CD4-positive, alpha-beta T cell (primary cell): ENCODE measurements around the gene PLCL1. TPM values are rescaled to one million over a fixed set of nuclear protein-coding genes. Genes with fewer than 3 reads are reported as not detected.

ENCODE experiments used
- ATAC-seq: fragments of 200-7000 bp; cut with Tn5 transposase; one replicate; pipeline ENCODE4 v1.10.0; 2022; ENCODE audit warnings: mild to moderate bottlenecking; ENCODE audit not compliant: poor library complexity
- CTCF ChIA-PET: fragments of 350-600 bp; sonication (Branson Sonifier 250); formaldehyde crosslinking; loops from one replicate; lab custom pipeline; 2021; ENCODE audit warnings: antibody characterized with exemption, inconsistent platforms; lab: Charles Lee
- POLR2A ChIA-PET: fragments of 350-600 bp; sonication (Branson Sonifier 250); formaldehyde crosslinking; loops from one replicate; lab custom pipeline; 2021; ENCODE audit warnings: antibody characterized with exemption, inconsistent platforms; lab: Charles Lee
- DNase-seq, 14 experiments: peaks; one replicate each; pipeline ENCODE4 v3.0.0-alpha.2; 2013 to 2020; ENCODE audit warnings: mixed read lengths in 2 of 14
- H3K27ac ChIP-seq, 2 donors: one replicate each; pipeline versions ENCODE4 v1.5.1 to v1.7.0; 2013; ENCODE audit warnings: low read length in 2 of 2, low read depth in 1 of 2, mild to moderate bottlenecking in 1 of 2
- H3K27me3 ChIP-seq, 2 experiments: 1 replicate in 1 of 2; 2 replicates in 1 of 2; pipeline versions ENCODE4 v1.6.1 to v1.7.0; 2013; ENCODE audit warnings: low read length in 2 of 2, control low read depth in 1 of 2, mild to moderate bottlenecking in 1 of 2, moderate library complexity in 1 of 2; ENCODE audit not compliant: insufficient read depth in 2 of 2, control insufficient read depth in 1 of 2
- H3K36me3 ChIP-seq: one replicate; pipeline ENCODE4 v1.6.1; 2013; ENCODE audit warnings: low read length, control low read depth; ENCODE audit not compliant: insufficient read depth
- H3K4me1 ChIP-seq: one replicate; pipeline ENCODE4 v1.6.1; 2013; ENCODE audit warnings: low read length, control low read depth; ENCODE audit not compliant: insufficient read depth
- H3K4me3 ChIP-seq: one replicate; pipeline ENCODE4 v1.5.1; 2013; ENCODE audit warnings: mild to moderate bottlenecking, low read length, moderate library complexity
- H3K9me3 ChIP-seq, 2 experiments: 1 replicate in 1 of 2; 2 replicates in 1 of 2; pipeline versions ENCODE4 v1.6.1 to v1.7.0; 2013; ENCODE audit warnings: low read length in 2 of 2, mild to moderate bottlenecking in 2 of 2, control low read depth in 1 of 2, moderate library complexity in 1 of 2; ENCODE audit not compliant: control insufficient read depth in 1 of 2, insufficient read depth in 1 of 2
- H3K27ac Mint-ChIP-seq: one replicate; pipeline ENCODE4 v1.8.0; 2020; ENCODE audit warnings: mixed read lengths
- H3K27me3 Mint-ChIP-seq: one replicate; pipeline ENCODE4 v1.8.0; 2021; ENCODE audit warnings: mixed read lengths
- H3K36me3 Mint-ChIP-seq: one replicate; pipeline ENCODE4 v1.8.0; 2021; ENCODE audit warnings: low read depth, mixed read lengths
- H3K4me1 Mint-ChIP-seq: one replicate; pipeline ENCODE4 v1.8.0; 2021; ENCODE audit warnings: low read depth, mixed read lengths
- H3K4me3 Mint-ChIP-seq: one replicate; pipeline ENCODE4 v1.8.0; 2020; ENCODE audit warnings: mild to moderate bottlenecking, mixed read lengths
- H3K9me3 Mint-ChIP-seq: one replicate; pipeline ENCODE4 v1.8.0; 2020; ENCODE audit warnings: mixed read lengths
- CTCF ChIP-seq: fragments of 200-600 bp; IDR thresholded peaks from one replicate; pipeline ENCODE4 v1.8.0; 2022; ENCODE audit warnings: antibody characterized with exemption, mild to moderate bottlenecking
- intact Hi-C, 2 experiments: fragments of 100-400 bp; cut with DNase I in 1 of 2; cut with micrococcal nuclease in 1 of 2; formaldehyde crosslinking; loops; one replicate each; pipeline versions ENCODE4 v1.15.1 to v1.9.0; 2023 to 2025; cut with DNase I, micrococcal nuclease
- total RNA-seq, 174 experiments: library from RNA in 2 of 174; stranded (reverse) in 2 of 174; gene quantifications; one replicate each; pipeline ENCODE4 v1.2.3 and lab custom pipeline; 2021 to 2026

Gene PLCL1
- total RNA-seq, 2 experiments from 2014 or later = 27.0 to 28.3 TPM

GRCh38 chr2:197821550-197822289 lies 17.3 kb downstream of the PLCL1 start:
- H3K4me3 Mint-ChIP-seq = no peak overlapping the region
- Histone ChIP-seq H3K27me3 (no peaks in the 10 kb centered on the region), H3K4me1 (no peaks in the 10 kb centered on the region), H3K4me3 (no peak overlapping the region), H3K27ac (no peak overlapping the region), H3K36me3 (peaks cover 5% of the 10 kb centered on the region), H3K9me3 (no peaks in the 10 kb centered on the region)
- peaks cover 43% of the 10 kb centered on the region for H3K36me3 Mint-ChIP-seq
- TF ChIP-seq CTCF = no peak
- no peak overlapping the region for H3K27ac Mint-ChIP-seq
- no peaks in the 10 kb centered on the region for H3K27me3 Mint-ChIP-seq
- POLR2A ChIA-PET = no interaction called here
- intact Hi-C loops = no loop called here
- DNase-seq = no peak
- H3K4me1 Mint-ChIP-seq = peaks cover 78% of the 10 kb centered on the region
- CTCF ChIA-PET = no interaction called here
- no peak for ATAC-seq
- no peaks in the 10 kb centered on the region for H3K9me3 Mint-ChIP-seq

DNA sequence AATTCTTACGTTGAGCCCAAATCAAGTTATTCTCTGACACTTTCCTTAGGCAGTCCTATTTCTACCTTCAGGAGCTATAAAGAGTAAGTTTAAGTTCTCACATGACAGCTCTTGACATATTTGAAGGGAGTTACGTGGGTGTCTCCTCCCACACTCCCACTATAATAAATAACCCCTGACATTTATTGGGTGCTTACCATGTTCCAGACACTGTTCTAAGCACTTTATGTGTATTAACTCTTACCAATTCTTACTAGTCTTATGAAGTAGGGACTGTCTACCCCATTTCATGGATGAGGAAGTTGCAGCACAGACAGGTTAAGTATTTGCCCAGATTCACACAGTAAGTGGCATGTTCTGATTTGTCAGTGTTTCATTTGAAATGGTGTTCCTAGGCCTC lies 17.9 kb downstream of the PLCL1 start:
- intact Hi-C loops = no loop called here
- POLR2A ChIA-PET = no interaction called here

DNA sequence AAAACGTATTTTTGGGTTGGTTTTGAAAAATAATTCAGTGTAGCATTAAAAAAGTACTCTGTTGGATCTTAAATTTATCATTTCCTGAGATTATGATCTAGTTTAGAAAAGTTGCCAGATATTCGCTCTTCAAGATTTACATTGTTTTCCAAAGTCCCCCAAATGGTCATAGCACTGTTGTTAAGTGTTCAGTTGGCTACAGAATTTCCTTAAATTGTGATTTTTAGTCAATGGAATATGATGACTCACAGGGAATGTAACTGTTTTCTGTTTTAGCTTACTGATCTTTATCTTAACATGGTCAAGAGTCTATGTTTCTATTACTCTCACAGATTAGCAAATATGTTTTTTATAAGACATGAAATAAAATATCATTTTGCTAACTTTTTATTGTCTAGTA lies 23.2 kb downstream of the PLCL1 start:
- H3K27ac Mint-ChIP-seq = no peak overlapping the region
- no peak overlapping the region for H3K4me3 Mint-ChIP-seq
- CTCF ChIA-PET = interaction anchor here (1.0 kb wide), 1 partner anchor 22 kb away, joined by 3 read pairs; no protein-coding TSS in a partner anchor

More for the DNA sequence above, 17.9 kb downstream of the PLCL1 start:
- Mint-ChIP-seq H3K4me1 (peaks cover 79% of the 10 kb centered on the region), H3K27ac (no peak overlapping the region), H3K36me3 (peaks cover 43% of the 10 kb centered on the region), H3K9me3 (no peaks in the 10 kb centered on the region), H3K4me3 (no peak overlapping the region), H3K27me3 (no peaks in the 10 kb centered on the region)
- DNase-seq = no peak
- Histone ChIP-seq H3K4me3 (no peak overlapping the region), H3K27me3 (no peaks in the 10 kb centered on the region), H3K27ac (no peak overlapping the region), H3K4me1 (no peaks in the 10 kb centered on the region), H3K9me3 (no peaks in the 10 kb centered on the region), H3K36me3 (peaks cover 5% of the 10 kb centered on the region)
- TF ChIP-seq CTCF = no peak
- no peak for ATAC-seq
- CTCF ChIA-PET = no interaction called here

More for the DNA sequence above, 23.2 kb downstream of the PLCL1 start:
- no peaks in the 10 kb centered on the region for H3K4me1 ChIP-seq
- Mint-ChIP-seq H3K36me3 (peaks cover 35% of the 10 kb centered on the region), H3K4me1 (peaks cover 43% of the 10 kb centered on the region), H3K27me3 (no peaks in the 10 kb centered on the region), H3K9me3 (peaks cover 11% of the 10 kb centered on the region)
- intact Hi-C loops = no loop called here
- H3K36me3 ChIP-seq = no peaks in the 10 kb centered on the region
- DNase-seq (no peak), ATAC-seq (no peak)
- no peak overlapping the region for H3K4me3 ChIP-seq
- H3K27ac ChIP-seq = no peak overlapping the region
- no peaks in the 10 kb centered on the region for H3K27me3 ChIP-seq
- H3K9me3 ChIP-seq = no peaks in the 10 kb centered on the region
- POLR2A ChIA-PET = no interaction called here
- TF ChIP-seq CTCF = no peak
